GM12865 (cell line): ENCODE measurements around the gene CLEC4D.
"Not testable (repeated sequence)": the region's sequence is repeated elsewhere in the genome, so short reads cannot be mapped to it uniquely, and the experiment has no call there.

Source experiments
- DNase-seq: peaks from one replicate; pipeline ENCODE4 v3.0.0; 2010; ENCODE audit warnings: low read depth
- H3K4me3 ChIP-seq: 2 replicates; pipeline ENCODE4 v1.5.1; 2011; ENCODE audit warnings: mild to moderate bottlenecking, low read depth, low read length, control low read depth
- TF ChIP-seq, protein P1 (sequence below): IDR thresholded peaks from 2 replicates; pipeline ENCODE4 v1.5.1; 2011; ENCODE audit warnings: low read length, control low read depth, low read depth, inconsistent platforms; ENCODE audit not compliant: insufficient read depth; ENCODE audit errors: missing control alignments

CLEC4D gene

DNA sequence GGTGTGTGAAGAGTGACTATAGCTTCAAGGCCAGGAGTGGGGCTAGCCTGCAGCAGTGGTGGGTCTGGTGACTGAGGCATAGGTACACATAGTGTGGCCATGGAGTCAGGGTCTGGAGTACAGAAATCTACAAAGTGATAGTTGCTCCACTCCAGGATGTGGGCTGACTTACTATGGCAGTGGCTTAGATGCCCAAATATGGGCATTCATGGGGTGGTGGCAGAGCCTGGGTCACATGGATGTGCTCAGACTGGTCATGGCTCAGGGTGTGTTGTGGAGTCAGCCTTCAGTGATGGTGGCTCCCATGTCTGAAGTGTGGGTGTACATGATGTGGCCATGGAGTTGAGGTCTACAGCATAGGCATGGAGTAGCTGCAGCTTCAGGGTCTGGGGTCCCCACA, 30.2 kb upstream of the CLEC4D start:
- TF ChIP-seq, protein P1, sequence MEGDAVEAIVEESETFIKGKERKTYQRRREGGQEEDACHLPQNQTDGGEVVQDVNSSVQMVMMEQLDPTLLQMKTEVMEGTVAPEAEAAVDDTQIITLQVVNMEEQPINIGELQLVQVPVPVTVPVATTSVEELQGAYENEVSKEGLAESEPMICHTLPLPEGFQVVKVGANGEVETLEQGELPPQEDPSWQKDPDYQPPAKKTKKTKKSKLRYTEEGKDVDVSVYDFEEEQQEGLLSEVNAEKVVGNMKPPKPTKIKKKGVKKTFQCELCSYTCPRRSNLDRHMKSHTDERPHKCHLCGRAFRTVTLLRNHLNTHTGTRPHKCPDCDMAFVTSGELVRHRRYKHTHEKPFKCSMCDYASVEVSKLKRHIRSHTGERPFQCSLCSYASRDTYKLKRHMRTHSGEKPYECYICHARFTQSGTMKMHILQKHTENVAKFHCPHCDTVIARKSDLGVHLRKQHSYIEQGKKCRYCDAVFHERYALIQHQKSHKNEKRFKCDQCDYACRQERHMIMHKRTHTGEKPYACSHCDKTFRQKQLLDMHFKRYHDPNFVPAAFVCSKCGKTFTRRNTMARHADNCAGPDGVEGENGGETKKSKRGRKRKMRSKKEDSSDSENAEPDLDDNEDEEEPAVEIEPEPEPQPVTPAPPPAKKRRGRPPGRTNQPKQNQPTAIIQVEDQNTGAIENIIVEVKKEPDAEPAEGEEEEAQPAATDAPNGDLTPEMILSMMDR = no peak
- DNase-seq = no peak
- H3K4me3 ChIP-seq = no peak overlapping the region

DNA sequence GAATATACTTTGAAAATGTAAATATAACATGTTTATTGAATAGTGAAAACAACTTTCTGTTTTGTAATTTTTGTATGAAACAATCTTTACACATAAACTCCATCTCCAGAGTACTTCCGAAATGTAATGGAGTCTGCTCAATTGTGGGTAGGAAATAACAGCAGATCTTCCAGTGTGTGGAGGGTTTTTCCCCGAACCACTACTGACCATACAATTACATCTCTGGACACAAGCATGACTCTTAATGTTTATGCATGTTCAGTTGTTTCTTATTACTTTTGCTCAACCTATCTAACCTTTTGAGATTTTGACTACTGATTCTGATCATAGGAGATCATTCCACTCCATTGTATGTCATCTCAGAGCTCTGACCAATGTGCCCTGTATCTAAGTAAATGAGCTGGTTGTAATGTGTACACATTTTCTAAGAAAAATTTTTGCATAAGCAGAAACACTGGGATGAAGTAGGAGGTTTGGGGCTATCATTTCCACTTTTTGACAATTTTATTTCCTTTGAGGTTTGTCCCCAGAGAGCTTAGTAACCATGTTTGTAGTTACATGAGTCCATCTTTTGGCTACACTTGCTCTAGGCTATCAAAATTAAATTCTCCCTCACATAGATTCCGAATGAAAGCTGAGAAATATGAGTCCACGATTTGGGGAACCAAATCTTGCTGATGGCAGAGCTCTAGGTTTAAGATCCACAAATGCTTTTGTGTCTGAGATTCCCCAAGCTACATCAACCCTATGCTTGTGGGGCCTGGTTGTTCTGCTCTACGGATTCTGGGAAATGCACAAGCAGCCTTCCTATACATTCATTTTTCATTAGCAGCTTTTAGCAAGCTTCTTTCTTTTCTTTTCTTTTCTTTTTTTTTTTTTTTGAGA, 21.4 kb upstream of the CLEC4D start:
- H3K4me3 ChIP-seq = no peak overlapping the region
- TF ChIP-seq, protein P1 = no peak
- DNase-seq = no peak

DNA sequence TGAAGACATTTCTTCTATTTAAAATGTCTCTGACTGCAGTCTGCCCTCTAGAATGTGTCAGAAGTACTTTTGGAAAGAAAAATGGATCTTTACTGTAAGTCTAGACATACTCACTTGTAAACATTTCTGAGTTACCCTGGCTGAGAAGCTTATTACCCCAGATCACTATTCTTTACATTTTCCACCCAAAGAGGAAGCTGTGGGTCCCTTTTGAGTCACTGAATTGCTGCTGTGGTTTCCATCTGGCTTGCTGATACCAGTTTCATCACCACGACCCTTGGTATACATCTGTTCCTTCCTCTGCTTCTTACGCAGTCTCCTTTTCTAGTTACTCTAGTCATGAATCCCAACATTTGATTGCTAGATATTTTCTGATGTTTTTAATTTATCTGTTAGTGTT, 20.2 kb upstream of the CLEC4D start:
- H3K4me3 ChIP-seq = no peak overlapping the region
- TF ChIP-seq, protein P1 = no peak
- peak; percentile 78 for DNase-seq

DNA sequence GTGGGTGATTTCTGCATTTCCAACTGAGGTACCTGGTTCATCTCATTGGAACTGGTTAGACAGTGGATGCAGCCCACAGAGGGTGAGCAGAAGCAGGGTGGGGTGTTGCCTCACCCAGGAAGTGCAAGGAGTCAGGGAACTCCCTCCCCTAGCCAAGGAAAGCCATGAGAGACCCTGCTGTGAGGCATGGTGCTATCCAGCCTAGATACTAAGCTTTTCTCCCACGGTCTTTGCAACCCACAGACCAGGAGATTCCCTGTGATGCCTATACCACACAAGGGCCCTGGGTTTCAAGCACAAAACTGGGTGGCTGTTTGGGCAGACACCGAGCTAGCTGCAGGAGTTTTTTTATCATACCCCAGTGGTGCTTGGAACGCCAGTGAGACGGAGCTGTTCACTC, 17.6 kb upstream of the CLEC4D start:
- not testable (repeated sequence) for DNase-seq, H3K4me3 ChIP-seq

DNA sequence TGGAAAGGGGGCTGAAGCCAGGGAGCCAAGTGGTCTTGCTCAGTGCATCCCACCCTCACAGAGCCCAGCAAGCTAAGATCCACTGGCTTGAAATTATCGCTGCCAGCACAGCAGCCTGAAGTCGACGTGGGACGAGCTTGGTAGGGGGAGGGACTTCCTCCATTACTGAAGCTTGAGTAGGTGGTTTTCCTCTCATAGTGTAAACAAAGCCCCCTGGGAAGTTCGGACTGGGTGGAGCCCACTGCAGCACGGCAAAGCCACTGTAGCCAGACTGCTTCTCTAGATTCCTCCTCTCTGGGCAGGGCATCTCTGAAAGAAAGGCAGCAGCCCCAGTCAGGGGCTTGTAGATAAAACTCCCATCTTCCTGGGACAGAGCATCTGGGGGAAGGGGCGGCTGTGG, 17.2 kb upstream of the CLEC4D start:
- H3K4me3 ChIP-seq = not testable (repeated sequence)

DNA sequence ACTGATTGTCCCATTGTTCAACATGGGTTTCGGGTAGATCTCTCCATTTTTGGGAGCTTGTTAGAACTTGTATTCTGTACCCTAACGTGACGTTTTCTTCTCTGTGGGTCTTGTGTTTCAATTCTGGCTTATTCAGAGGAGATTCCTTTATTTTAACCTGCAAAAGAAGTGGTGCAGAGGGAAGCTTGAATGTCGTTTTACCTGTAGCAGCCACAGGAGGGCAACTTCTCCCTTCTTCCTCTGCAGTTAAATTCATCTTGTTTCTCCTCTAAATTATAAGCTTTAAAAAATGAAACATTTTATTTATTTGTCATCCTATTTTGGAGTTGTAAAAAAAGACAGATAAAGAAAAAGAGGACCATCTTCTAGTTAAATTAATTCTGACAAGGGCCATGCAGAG, 13.7 kb upstream of the CLEC4D start:
- TF ChIP-seq, protein P1 = no peak
- no peak overlapping the region for H3K4me3 ChIP-seq
- DNase-seq = no peak

More for the DNA sequence above, 17.2 kb upstream of the CLEC4D start:
- DNase-seq = not testable (repeated sequence)

DNA sequence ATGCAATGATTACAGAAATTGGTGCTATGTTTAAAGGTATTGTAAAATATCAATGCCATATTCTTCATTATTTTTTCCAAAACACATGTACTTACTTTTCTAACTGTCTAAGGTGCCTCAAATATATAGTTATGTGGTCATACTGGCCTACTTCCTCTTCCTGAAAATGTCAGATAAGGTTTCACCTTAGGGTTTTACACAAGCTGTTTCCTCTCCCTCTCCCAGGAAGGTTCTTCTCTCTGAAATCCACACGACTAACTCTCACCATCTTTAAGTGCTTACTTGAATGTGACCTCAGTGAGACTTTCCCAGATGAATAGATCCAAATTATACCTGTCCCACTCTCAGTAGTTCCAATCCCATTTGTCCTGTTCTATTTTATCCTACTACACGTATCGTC, 11.6 kb upstream of the CLEC4D start:
- TF ChIP-seq, protein P1 = no peak
- DNase-seq = no peak
- H3K4me3 ChIP-seq = no peak overlapping the region

DNA sequence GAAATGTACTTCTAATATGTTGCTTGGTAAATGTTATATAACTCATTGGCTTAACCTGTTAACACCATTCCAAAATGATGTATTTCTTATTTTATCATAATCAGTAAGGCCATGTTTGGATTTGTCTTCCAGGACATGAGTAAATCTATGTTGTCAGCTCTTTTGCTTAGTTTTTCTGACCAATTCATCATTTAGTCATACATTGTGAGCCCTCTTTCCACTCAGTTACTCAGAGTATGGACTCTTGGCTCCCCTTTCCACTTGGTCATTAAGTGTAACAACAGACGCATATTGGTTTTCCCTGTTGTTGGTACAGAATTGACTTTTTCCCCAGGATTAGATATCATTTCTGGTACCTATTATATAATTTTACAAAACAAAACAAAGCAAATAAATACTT, 9.0 kb upstream of the CLEC4D start:
- DNase-seq = no peak
- H3K4me3 ChIP-seq = no peak overlapping the region
- TF ChIP-seq, protein P1 = no peak
